GM12892 (cell line): ENCODE data around the gene LTA.

Source experiments
- POLR2A ChIP-seq: IDR thresholded peaks from 2 replicates; pipeline ENCODE4 v1.6.1; 2011; ENCODE audit warnings: low read depth, low read length, control low read depth
- POLR2AphosphoS5 ChIP-seq: IDR thresholded peaks from 2 replicates; pipeline ENCODE4 v1.6.1; 2011; ENCODE audit warnings: low read depth, low read length, control low read depth

- TF ChIP-seq POLR2AphosphoS5: no peak
- peak; percentile 32; the same call in 1 of the 2 replicates for TF ChIP-seq POLR2A
These were observed 36.4 kb upstream of the LTA start for GRCh38 chr6:31535538-31536324.
